ENCODE results near the gene TNS1.

TNS1 gene

GRCh38 chr2:217949447-217949846 is 53.3 kb downstream of the TNS1 start:
- DNase-seq (ENCODE audit: extremely low read depth, low read depth), result no peak
- no peak for TF ChIP-seq CTCF (IDR thresholded peaks at IDR 0.05; ENCODE audit: low read depth, low read length)

- no peak for DNase-seq (ENCODE audit: extremely low read depth, low read depth)
- no peak for TF ChIP-seq CTCF (IDR thresholded peaks at IDR 0.05; ENCODE audit: low read depth, low read length)
These were observed 53.9 kb downstream of the TNS1 start for GRCh38 chr2:217948897-217949296.

- TF ChIP-seq CTCF (IDR thresholded peaks at IDR 0.05; ENCODE audit: low read depth, low read length), result no peak
- no peak for DNase-seq (ENCODE audit: extremely low read depth, low read depth)
These were observed 54.4 kb downstream of the TNS1 start for GRCh38 chr2:217948351-217948791.

- no peak for DNase-seq (ENCODE audit: extremely low read depth, low read depth)
- no peak for TF ChIP-seq CTCF (IDR thresholded peaks at IDR 0.05; ENCODE audit: low read depth, low read length)
These were observed 55.1 kb downstream of the TNS1 start for GRCh38 chr2:217947383-217948350.

GRCh38 chr2:217946051-217946450 is 56.7 kb downstream of the TNS1 start:
- DNase-seq (ENCODE audit: extremely low read depth, low read depth), result no peak
- no peak for TF ChIP-seq CTCF (IDR thresholded peaks at IDR 0.05; ENCODE audit: low read depth, low read length)

GRCh38 chr2:217945530-217945929 is 57.3 kb downstream of the TNS1 start:
- no peak for DNase-seq (ENCODE audit: extremely low read depth, low read depth)
- TF ChIP-seq CTCF (IDR thresholded peaks at IDR 0.05; ENCODE audit: low read depth, low read length), result no peak

GRCh38 chr2:217944923-217945322 is 57.9 kb downstream of the TNS1 start:
- no peak for TF ChIP-seq CTCF (IDR thresholded peaks at IDR 0.05; ENCODE audit: low read depth, low read length)
- DNase-seq (ENCODE audit: extremely low read depth, low read depth), result no peak
